ENCODE results near the gene MRAS.
"Not testable (repeated sequence)": the region's sequence is repeated elsewhere in the genome, so short reads cannot be mapped to it uniquely, and the experiment has no call there.

Gene MRAS

DNA sequence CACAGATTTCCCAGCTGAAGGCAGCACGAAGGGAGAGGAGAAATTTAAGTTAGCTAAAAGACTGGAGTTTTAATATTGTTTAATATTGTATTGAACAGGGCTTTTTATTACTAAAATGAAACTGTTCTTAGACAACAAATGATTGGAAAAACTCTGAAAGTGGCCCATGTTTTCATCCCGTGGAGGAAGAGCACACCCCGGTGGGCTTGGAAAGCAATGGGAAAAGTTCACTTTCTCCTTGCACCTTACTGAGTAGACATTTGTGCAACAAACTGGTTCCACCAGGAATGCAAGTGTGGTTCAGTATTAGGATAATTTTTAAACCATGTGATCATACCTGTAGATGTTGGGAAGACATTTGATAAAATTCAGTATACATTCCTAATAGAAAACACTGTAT lies 77.8 kb downstream of the MRAS start:
- no peaks in the 10 kb centered on the region for H3K36me3 ChIP-seq (ENCODE audit: low read length)
- no peak overlapping the region for H3K4me3 ChIP-seq (ENCODE audit: insufficient read depth, low read length, poor library complexity, severe bottlenecking)
- no peaks in the 10 kb centered on the region for H3K9me3 ChIP-seq (ENCODE audit: insufficient read depth, low read length)
- H3F3A ChIP-seq (ENCODE audit: insufficient read depth), result no peaks in the 10 kb centered on the region
- no peak overlapping the region for H3K9ac ChIP-seq (ENCODE audit: low read length)
- H2AFZ ChIP-seq (ENCODE audit: low read depth, low read length, severe bottlenecking), result no peak overlapping the region
- H3K27me3 ChIP-seq (ENCODE audit: low read length), result no peaks in the 10 kb centered on the region
- H3K79me2 ChIP-seq (ENCODE audit: insufficient read depth, low read length), result no peaks in the 10 kb centered on the region
- H4K20me1 ChIP-seq (ENCODE audit: low read depth, low read length), result no peaks in the 10 kb centered on the region
- no peaks in the 10 kb centered on the region for H3K9me2 ChIP-seq (replicated peaks; ENCODE audit: insufficient read depth, low read length)
- TF ChIP-seq, protein P1, sequence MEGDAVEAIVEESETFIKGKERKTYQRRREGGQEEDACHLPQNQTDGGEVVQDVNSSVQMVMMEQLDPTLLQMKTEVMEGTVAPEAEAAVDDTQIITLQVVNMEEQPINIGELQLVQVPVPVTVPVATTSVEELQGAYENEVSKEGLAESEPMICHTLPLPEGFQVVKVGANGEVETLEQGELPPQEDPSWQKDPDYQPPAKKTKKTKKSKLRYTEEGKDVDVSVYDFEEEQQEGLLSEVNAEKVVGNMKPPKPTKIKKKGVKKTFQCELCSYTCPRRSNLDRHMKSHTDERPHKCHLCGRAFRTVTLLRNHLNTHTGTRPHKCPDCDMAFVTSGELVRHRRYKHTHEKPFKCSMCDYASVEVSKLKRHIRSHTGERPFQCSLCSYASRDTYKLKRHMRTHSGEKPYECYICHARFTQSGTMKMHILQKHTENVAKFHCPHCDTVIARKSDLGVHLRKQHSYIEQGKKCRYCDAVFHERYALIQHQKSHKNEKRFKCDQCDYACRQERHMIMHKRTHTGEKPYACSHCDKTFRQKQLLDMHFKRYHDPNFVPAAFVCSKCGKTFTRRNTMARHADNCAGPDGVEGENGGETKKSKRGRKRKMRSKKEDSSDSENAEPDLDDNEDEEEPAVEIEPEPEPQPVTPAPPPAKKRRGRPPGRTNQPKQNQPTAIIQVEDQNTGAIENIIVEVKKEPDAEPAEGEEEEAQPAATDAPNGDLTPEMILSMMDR (IDR thresholded peaks at IDR 0.05; ENCODE audit: insufficient read depth, low read length, poor library complexity, severe bottlenecking), result no peak
- no peak for TF ChIP-seq EZH2phosphoT487 (conservative IDR thresholded peaks at IDR 0.05; ENCODE audit: low read length)
- no peak overlapping the region for H3K27ac ChIP-seq (ENCODE audit: low read depth, low read length)
- H3K4me2 ChIP-seq (ENCODE audit: low read depth, low read length, poor library complexity, severe bottlenecking), result no peak overlapping the region

DNA sequence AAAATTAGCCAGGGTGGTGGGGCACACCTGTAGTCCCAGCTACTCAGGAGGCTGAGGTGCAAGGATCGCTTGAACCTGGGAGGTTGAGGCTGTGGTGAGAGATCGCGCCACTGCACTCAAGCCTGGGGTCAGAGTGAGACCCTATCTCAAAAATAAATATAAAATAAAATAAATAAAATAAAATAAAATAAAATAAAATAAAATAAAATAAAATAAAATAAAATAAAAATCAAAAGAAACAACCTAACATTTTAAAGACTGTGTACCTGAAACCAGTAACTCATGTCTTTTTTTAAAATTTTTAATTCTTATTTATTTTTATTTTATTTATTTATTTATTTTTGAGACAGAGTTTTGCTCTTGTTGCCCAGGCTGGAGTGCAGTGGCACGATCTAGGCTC lies 78.4 kb downstream of the MRAS start:
- H3K27me3 ChIP-seq (ENCODE audit: low read length); H3K9me3 ChIP-seq (ENCODE audit: insufficient read depth, low read length); H3K36me3 ChIP-seq (ENCODE audit: low read length); H3K9ac ChIP-seq (ENCODE audit: low read length); H3K4me3 ChIP-seq (ENCODE audit: insufficient read depth, low read length, poor library complexity, severe bottlenecking); H4K20me1 ChIP-seq (ENCODE audit: low read depth, low read length); H3K4me2 ChIP-seq (ENCODE audit: low read depth, low read length, poor library complexity, severe bottlenecking); H3K27ac ChIP-seq (ENCODE audit: low read depth, low read length); H3F3A ChIP-seq (ENCODE audit: insufficient read depth); H2AFZ ChIP-seq (ENCODE audit: low read depth, low read length, severe bottlenecking); H3K9me2 ChIP-seq (replicated peaks; ENCODE audit: insufficient read depth, low read length); H3K79me2 ChIP-seq (ENCODE audit: insufficient read depth, low read length): not testable (repeated sequence)

DNA sequence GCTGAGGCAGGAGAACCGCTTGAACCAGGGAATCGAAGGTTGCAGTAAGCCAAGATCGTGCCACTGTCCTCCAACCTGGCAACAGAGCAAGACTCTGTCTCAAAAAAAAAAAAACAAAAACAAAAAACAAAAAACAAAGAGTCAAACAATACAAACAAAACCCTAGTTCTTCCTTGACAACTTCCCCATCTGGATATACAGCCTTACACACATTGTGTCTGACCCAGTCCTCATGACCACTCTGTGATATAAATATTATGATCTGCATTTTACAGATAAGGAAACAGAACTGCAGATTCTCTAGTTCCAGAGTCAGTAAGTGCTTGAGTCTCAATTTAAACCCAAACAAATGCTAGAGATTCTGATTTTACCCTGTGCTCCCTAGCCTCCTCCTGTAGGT lies 81.3 kb downstream of the MRAS start:
- no peak overlapping the region for H3K4me2 ChIP-seq (ENCODE audit: low read depth, low read length, poor library complexity, severe bottlenecking)
- H3K9me3 ChIP-seq (ENCODE audit: insufficient read depth, low read length), result no peaks in the 10 kb centered on the region
- no peak overlapping the region for H2AFZ ChIP-seq (ENCODE audit: low read depth, low read length, severe bottlenecking)

DNA sequence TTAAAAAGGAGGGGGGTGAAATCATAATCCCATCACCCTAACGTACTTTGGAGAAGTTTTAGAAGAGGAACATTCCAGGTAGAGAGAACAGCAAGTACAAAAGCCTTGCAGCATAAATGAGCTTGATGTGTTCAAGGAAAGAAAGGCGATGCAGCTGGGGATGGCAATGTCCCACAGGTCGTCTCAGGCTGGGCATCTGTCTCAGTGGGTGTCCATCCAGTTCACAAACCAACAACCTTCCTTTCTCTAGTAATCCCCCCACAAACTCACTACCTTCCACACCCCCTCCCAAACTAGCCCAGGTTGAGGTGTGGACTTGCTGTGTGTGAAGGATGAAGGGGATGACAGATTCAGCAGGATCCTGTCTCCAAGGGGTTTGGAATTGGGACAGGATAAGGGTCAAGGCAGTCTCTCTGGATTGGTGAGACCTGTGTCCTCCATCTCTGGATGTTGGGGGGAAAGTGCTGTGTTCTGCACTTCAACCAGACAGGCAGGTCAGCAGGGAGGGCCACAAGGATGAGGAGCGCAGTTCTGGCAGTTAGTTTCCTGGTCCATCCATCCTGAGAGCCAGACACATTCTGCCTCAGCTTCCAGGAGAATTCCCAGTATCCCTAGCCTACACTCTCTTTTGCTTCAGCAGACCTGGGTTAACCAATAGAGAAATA lies 84.3 kb downstream of the MRAS start:
- H2AFZ ChIP-seq (ENCODE audit: low read depth, low read length, severe bottlenecking), result no peak overlapping the region
- no peak overlapping the region for H3K4me3 ChIP-seq (ENCODE audit: insufficient read depth, low read length, poor library complexity, severe bottlenecking)
- no peaks in the 10 kb centered on the region for H3K36me3 ChIP-seq (ENCODE audit: low read length)
- H4K20me1 ChIP-seq (ENCODE audit: low read depth, low read length), result no peaks in the 10 kb centered on the region
- H3K9ac ChIP-seq (ENCODE audit: low read length), result no peak overlapping the region
- H3K27ac ChIP-seq (ENCODE audit: low read depth, low read length), result no peak overlapping the region
- no peaks in the 10 kb centered on the region for H3K27me3 ChIP-seq (ENCODE audit: low read length)
- H3K79me2 ChIP-seq (ENCODE audit: insufficient read depth, low read length), result no peaks in the 10 kb centered on the region
- no peaks in the 10 kb centered on the region for H3F3A ChIP-seq (ENCODE audit: insufficient read depth)
- H3K4me2 ChIP-seq (ENCODE audit: low read depth, low read length, poor library complexity, severe bottlenecking), result no peak overlapping the region
- TF ChIP-seq, protein P1 (IDR thresholded peaks at IDR 0.05; ENCODE audit: insufficient read depth, low read length, poor library complexity, severe bottlenecking), result no peak
- H3K9me3 ChIP-seq (ENCODE audit: insufficient read depth, low read length), result no peaks in the 10 kb centered on the region
- H3K9me2 ChIP-seq (replicated peaks; ENCODE audit: insufficient read depth, low read length), result no peaks in the 10 kb centered on the region

More for the DNA sequence above, 81.3 kb downstream of the MRAS start:
- Histone ChIP-seq H3K27ac (ENCODE audit: low read depth, low read length) (no peak overlapping the region), H3K36me3 (ENCODE audit: low read length) (no peaks in the 10 kb centered on the region), H3K9ac (ENCODE audit: low read length) (no peak overlapping the region), H3K79me2 (ENCODE audit: insufficient read depth, low read length) (no peaks in the 10 kb centered on the region), H3K9me2 (replicated peaks; ENCODE audit: insufficient read depth, low read length) (no peaks in the 10 kb centered on the region), H3F3A (ENCODE audit: insufficient read depth) (no peaks in the 10 kb centered on the region), H3K27me3 (ENCODE audit: low read length) (no peaks in the 10 kb centered on the region), H3K4me3 (ENCODE audit: insufficient read depth, low read length, poor library complexity, severe bottlenecking) (no peak overlapping the region), H4K20me1 (ENCODE audit: low read depth, low read length) (no peaks in the 10 kb centered on the region)
- TF ChIP-seq EZH2phosphoT487 (conservative IDR thresholded peaks at IDR 0.05; ENCODE audit: low read length), result no peak
- TF ChIP-seq, protein P1 (IDR thresholded peaks at IDR 0.05; ENCODE audit: insufficient read depth, low read length, poor library complexity, severe bottlenecking), result no peak

Measured in SU-DHL-6 (cell line).